Coronary artery (tissue), 2 donors: ENCODE measurements around the gene BEGAIN.

Experiments used
- DNase-seq: peaks from one replicate; pipeline ENCODE4 v3.0.0-alpha.2; 2017; ENCODE audit warnings: low spot score
- H3K27ac ChIP-seq, 2 donors: fragments of 200-600 bp; sonication (generic); one replicate each; pipeline ENCODE4 v1.5.1; 2016 to 2019
- H3K4me3 ChIP-seq: fragments of 200-600 bp; sonication (generic); 2 replicates; pipeline ENCODE4 v1.5.1; 2016; ENCODE audit warnings: mild to moderate bottlenecking, moderate library complexity
- TF ChIP-seq, protein P1 (sequence below): fragments of 200-600 bp; sonication (generic); IDR thresholded peaks from one replicate; pipeline ENCODE4 v1.5.1; 2019; ENCODE audit warnings: antibody characterized with exemption

The BEGAIN gene

DNA sequence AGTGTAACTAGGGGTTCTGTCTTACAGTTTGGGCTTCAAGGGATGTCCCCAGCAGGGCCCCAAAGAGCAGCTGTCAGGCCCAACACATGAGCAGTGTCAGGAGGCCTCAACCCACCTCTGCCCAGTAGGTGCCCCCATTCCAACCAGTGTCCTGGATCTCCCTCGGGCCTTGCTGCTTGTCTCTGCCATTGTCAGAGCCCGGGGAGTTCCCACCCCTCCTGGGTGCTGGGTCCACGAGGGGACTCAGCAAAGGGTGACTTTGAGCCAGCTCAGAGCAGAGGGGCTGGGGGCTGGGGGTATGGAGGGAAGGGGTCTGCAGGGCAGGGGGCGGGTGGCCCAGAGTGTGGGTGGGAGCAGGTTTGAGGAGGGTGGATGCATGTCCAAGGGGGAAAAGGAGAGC is 18.0 kb upstream of the BEGAIN start:
- no peak overlapping the region for H3K4me3 ChIP-seq
- H3K27ac ChIP-seq, result no peak overlapping the region
- TF ChIP-seq, protein P1, sequence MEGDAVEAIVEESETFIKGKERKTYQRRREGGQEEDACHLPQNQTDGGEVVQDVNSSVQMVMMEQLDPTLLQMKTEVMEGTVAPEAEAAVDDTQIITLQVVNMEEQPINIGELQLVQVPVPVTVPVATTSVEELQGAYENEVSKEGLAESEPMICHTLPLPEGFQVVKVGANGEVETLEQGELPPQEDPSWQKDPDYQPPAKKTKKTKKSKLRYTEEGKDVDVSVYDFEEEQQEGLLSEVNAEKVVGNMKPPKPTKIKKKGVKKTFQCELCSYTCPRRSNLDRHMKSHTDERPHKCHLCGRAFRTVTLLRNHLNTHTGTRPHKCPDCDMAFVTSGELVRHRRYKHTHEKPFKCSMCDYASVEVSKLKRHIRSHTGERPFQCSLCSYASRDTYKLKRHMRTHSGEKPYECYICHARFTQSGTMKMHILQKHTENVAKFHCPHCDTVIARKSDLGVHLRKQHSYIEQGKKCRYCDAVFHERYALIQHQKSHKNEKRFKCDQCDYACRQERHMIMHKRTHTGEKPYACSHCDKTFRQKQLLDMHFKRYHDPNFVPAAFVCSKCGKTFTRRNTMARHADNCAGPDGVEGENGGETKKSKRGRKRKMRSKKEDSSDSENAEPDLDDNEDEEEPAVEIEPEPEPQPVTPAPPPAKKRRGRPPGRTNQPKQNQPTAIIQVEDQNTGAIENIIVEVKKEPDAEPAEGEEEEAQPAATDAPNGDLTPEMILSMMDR, result no peak
- no peak for DNase-seq

DNA sequence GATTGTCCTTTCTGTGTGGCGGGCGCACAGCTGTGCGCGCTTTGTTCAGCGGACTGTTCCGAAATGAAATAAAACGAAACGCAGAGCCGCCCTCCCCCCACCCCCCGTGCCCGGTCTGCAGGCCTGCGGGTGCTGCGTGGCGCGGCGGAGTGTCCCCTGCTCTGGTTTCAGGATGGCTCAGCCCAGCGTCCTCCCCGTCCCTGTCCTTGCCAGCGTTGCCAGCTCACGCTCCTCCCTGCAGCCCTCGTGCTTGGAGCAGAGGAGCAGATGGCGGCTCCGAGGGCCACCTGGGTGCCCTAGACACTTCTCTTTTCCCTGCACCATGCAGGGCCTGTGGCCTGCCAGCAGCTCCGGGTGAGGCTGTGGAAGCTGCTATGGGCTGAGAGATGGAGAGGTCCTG is 17.5 kb upstream of the BEGAIN start:
- TF ChIP-seq, protein P1, result no peak
- H3K4me3 ChIP-seq, result no peak overlapping the region
- no peak overlapping the region for H3K27ac ChIP-seq
- no peak for DNase-seq

DNA sequence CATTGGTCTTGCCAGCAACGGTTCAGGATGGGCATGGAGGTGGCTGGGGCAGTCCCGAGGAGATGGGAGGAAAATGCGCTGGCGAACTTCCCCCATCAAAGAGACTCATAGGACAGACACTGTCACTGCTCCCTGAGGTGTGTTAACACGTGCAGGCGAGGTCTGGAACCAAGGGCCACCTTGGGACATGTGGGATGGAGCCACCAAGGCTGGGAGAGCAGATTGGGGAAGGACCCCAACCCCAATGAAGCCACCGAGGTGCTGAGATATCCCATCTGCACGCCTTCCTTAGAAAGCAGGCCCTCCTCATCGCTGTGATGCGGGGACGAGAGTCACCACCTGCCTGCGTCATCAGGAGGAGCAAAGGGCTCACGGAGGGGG is 16.9 kb upstream of the BEGAIN start:
- no peak overlapping the region for H3K27ac ChIP-seq
- DNase-seq, result no peak
- no peak overlapping the region for H3K4me3 ChIP-seq
- TF ChIP-seq, protein P1, result no peak

DNA sequence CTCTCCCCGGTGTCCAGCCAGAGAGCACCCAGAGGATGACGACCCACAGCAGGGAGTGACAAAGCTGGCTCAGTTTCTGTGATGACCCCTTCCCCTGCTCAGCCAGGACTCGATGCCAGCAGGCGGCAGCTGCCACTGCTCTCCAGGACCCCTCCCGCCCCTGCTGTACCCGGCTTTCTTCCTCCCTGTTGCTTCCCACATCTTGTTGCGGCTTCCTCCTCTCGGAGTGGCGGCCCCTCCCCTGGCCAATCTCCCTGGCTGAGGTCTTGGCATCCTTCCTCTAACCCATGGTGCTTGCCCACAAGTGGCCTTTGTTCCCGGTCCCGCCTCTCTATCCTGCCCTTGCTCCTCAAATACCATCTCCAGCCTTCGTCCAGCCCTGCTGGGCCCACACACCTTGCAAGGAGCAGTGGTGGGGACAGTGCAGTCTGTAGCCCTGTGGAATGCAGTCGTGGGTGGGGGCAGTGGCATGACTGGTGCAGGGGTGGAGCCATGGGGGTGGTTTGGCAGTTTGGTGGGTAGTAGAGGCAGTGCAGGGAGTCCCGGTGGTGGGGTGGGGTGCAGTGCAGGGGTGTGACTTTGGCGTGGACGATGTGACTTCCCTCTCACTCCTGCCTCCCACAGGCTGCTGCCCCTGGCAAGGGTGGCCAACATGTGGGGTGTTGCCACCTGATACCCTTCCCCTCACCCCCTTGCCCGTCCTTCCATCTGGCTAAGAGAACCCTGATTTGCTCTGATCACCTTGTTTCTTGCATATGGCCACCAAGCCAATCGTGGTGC is 16.3 kb upstream of the BEGAIN start:
- H3K4me3 ChIP-seq, result no peak overlapping the region
- TF ChIP-seq, protein P1, result no peak
- no peak for DNase-seq
- H3K27ac ChIP-seq, result no peak overlapping the region

DNA sequence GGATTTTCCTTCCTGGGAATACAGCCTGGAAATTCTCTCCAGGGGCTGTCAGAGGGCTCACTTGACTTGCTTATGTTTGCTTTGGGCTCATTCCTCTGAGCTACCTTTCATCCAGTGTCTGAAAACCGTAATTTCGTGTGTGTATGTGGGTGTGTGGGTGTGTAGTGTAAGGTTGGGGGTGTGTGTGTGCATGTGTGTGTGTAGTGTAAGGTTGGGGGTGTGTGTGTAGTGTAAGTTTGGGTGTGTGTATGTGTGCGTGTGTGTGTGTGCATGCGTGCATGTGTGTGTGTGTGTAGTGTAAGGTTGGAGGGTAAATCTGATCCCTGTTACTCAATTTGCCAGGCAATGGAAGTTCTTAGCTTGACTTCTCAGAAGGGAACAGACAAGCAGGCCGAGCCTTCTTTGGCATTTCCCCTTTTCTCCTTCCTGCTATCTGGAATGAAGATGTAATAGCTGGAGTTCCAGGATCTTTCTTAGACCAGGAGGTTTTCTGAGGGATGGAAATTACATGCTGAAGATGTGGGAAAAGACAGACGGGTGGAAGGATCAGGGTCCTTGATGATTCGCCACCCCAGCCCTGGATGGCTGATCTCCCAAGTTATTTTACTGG is 15.5 kb upstream of the BEGAIN start:
- Histone ChIP-seq H3K4me3 (no peak overlapping the region), H3K27ac (no peak overlapping the region)
- TF ChIP-seq, protein P1, result no peak
- no peak for DNase-seq

DNA sequence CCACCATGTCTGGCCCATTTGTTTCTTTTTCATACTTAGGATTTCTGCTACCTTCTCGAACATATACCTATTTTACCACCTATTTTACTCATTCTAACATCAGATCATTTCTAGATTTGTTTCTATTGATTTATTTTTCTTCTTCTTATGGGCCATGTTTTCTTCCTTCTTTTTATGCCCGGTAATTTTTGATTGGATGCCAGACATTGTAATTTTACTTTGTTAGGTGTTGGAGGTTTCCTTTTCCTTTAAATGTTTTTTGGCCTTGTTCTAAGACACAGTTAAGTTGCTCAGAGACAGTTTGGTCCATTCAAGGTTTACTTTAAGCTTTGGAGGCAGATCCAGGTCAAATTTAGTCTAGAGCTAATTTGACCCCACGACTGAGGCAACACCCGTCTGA is 14.7 kb upstream of the BEGAIN start:
- no peak for DNase-seq
- Histone ChIP-seq H3K4me3 (no peak overlapping the region), H3K27ac (no peak overlapping the region)
- TF ChIP-seq, protein P1, result no peak

DNA sequence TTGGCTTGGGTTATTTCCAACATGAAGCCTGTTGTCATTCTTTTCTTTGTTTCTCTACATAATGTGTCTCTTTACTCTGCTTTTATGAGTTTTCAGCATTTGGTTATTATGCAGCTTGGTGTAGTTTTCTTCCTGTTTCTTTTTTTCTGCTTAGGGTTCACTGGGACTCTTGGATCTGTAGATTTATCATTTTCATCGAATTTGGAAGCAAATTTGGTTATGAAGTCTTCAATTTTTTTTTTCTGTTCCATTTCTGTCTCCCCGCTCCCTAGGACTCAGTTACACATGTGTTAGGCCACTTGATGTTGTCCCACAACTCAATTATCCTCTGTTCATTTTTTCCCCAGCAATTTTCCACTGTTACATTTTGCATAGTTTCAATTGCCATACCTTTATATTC is 13.8 kb upstream of the BEGAIN start:
- TF ChIP-seq, protein P1, result no peak
- Histone ChIP-seq H3K27ac (no peak overlapping the region), H3K4me3 (no peak overlapping the region)
- DNase-seq, result no peak
